ENCODE results near the gene TMEM43.

Gene TMEM43

GRCh38 chr3:14179795-14180194 lies 54.9 kb downstream of the TMEM43 start:
- DNase-seq, result no peak

- DNase-seq, result no peak
These were observed 56.4 kb downstream of the TMEM43 start for GRCh38 chr3:14181253-14181652.

GRCh38 chr3:14183015-14183577 lies 58.2 kb downstream of the TMEM43 start:
- DNase-seq, result no peak

- no peak for DNase-seq
These were observed 62.1 kb downstream of the TMEM43 start for GRCh38 chr3:14186854-14187458.

- no peak for DNase-seq
These were observed 63.3 kb downstream of the TMEM43 start for GRCh38 chr3:14188041-14188754.
